HUES48 (cell line): ENCODE results near the gene CRNN.

Source experiments
- H3K27ac ChIP-seq: one replicate; pipeline ENCODE4 v1.7.0; 2013; ENCODE audit warnings: low read depth, low read length, inconsistent platforms
- H3K27me3 ChIP-seq: 2 replicates; pipeline ENCODE4 v1.6.1; 2013; ENCODE audit warnings: mild to moderate bottlenecking, low read length; ENCODE audit not compliant: control insufficient read depth, insufficient read depth
- H3K36me3 ChIP-seq: 2 replicates; pipeline ENCODE4 v1.6.1; 2013; ENCODE audit warnings: low read length; ENCODE audit not compliant: control insufficient read depth, insufficient read depth
- H3K4me1 ChIP-seq: 2 replicates; pipeline ENCODE4 v1.6.1; 2013; ENCODE audit warnings: mild to moderate bottlenecking, low read length; ENCODE audit not compliant: control insufficient read depth, insufficient read depth
- H3K4me3 ChIP-seq: 2 replicates; pipeline ENCODE4 v1.5.1; 2013; ENCODE audit warnings: mild to moderate bottlenecking, low read depth, low read length
- H3K9ac ChIP-seq: 2 replicates; pipeline ENCODE4 v1.6.1; 2013; ENCODE audit warnings: mild to moderate bottlenecking, low read depth, low read length, moderate library complexity
- H3K9me3 ChIP-seq: 2 replicates; pipeline ENCODE4 v1.6.1; 2013; ENCODE audit warnings: low read length; ENCODE audit not compliant: control insufficient read depth, insufficient read depth

The CRNN gene

DNA sequence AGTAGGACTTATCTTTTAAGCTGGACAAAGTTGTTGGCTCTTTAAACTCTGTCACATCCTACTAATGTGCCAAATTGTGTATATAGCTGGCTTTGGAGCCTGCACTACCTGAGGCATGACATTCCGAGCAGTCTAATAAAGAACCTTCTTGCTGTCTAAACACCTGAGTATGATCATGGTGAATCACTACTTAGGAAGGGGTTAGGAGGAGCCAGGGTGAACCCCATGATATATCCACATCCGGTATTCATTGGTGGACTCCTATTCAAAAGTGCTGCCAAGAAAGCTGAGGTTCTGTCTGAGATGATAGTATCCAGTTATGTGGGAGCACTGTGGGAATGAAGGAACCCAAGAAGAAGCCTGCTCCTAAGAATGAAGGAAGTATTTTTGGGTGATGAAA is 27.1 kb downstream of the CRNN start:
- peaks cover 76% of the 10 kb centered on the region for H3K9me3 ChIP-seq

DNA sequence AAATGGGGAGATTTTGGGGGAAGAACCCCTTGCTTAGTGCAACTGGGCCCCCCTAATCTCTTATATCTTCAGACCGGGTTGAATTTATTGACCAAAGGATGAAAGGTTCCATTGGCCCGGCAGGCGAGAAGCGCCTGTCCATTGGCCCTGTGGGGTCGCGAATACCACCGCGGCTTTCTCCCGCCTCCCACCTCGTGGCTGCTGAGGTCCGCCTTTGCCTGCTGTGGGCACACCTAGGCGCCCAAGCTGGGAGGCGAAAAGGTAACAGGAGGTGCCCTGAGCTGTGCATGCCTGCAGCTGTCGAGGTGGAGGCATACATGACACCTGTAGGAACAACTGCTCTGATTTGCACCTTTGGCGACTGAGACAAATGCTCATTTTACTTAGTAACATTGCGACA is 33.1 kb downstream of the CRNN start:
- Histone ChIP-seq H3K4me3 (no peak overlapping the region), H3K27me3 (no peaks in the 10 kb centered on the region), H3K4me1 (no peaks in the 10 kb centered on the region), H3K9me3 (peaks cover 85% of the 10 kb centered on the region), H3K27ac (no peak overlapping the region), H3K9ac (no peak overlapping the region), H3K36me3 (no peaks in the 10 kb centered on the region)

More for the DNA sequence above, 27.1 kb downstream of the CRNN start:
- Histone ChIP-seq H3K9ac (no peak overlapping the region), H3K27me3 (no peaks in the 10 kb centered on the region), H3K27ac (no peak overlapping the region), H3K4me1 (no peaks in the 10 kb centered on the region), H3K4me3 (no peak overlapping the region), H3K36me3 (no peaks in the 10 kb centered on the region)

DNA sequence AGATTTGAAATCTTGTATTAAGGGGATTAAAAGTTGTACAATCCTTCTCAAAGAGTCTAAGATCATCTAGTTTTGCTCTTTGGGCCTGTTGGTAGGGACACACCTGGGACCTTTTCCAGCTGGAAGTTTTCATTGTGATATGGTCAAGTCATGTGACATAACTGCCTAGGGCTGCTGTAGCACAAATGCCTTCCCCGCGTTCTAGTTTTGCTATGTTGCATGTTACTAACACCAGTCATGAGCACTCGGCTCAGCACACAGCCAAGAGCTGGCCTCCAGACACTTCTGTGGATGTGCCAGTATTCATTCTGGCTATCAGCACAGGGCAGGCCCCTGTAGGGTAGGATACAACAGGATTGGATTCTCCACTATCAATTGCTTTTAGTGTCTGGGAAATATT is 39.6 kb downstream of the CRNN start:
- Histone ChIP-seq H3K4me3 (no peak overlapping the region), H3K9ac (no peak overlapping the region), H3K27me3 (no peaks in the 10 kb centered on the region), H3K36me3 (no peaks in the 10 kb centered on the region), H3K27ac (no peak overlapping the region), H3K9me3 (peaks cover 91% of the 10 kb centered on the region), H3K4me1 (no peaks in the 10 kb centered on the region)

DNA sequence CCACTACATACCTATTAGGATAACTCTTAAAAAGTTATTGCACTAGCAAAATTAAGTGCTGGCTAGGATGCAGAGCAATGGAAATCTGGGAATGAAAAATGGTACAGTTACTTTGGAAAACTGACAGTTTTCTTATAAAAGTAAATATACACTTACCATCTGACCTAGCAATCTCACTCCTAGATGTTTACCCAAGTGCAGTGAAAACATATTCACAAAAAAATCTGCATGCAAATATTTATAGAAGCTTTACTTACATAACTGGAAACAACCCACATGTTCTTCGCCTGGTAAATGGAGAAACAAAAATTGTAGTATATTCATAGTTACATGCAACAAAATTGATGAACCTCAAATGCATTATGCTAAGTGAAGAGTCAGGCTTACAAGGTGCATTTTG is 41.4 kb downstream of the CRNN start:
- H3K4me3 ChIP-seq = no peak overlapping the region
- no peak overlapping the region for H3K9ac ChIP-seq
- H3K27ac ChIP-seq = no peak overlapping the region
- H3K27me3 ChIP-seq = no peaks in the 10 kb centered on the region
- no peaks in the 10 kb centered on the region for H3K4me1 ChIP-seq
- H3K36me3 ChIP-seq = no peaks in the 10 kb centered on the region
- H3K9me3 ChIP-seq = peaks cover 91% of the 10 kb centered on the region

DNA sequence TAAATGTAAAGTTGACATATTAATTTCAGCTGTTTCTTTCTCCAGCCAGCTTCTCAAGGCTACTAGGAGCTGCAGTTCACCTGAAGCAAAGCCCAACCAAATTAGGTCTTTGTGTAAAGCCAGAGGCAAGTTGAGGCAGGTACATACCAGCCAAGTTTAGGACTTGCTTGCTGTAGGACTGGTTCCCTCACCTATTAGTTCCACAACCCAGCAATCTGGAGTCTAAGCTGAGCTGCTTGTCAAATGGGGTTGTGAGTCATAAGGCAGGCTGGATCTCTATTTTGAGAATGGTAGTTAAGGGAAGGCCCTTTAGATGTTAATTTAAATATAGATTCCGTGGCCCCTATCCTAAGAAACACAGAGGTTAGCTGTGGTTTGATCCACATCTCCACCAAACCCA is 46.6 kb downstream of the CRNN start:
- Histone ChIP-seq H3K9ac (no peak overlapping the region), H3K4me1 (no peaks in the 10 kb centered on the region), H3K27ac (no peak overlapping the region), H3K27me3 (no peaks in the 10 kb centered on the region), H3K36me3 (no peaks in the 10 kb centered on the region), H3K4me3 (no peak overlapping the region; the same call in 1 of the 2 replicates), H3K9me3 (peaks cover 88% of the 10 kb centered on the region)

DNA sequence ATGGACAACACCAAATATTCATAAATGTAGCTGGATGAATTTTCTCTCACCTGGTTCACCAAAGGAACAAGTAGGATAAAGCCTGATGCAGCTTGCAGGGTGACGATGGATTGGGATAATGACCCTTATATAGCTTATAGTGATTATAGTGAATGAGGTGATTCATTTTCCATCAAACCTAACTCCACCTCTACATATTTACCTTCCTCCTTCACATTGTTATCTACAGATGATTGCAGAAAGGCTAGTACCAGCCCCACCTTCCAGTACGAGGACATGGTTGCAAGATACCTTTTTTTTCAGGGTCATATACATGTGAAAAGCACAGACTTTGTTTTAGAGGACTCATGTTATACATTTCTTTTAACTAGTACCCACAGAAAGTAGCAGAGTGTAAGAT is 54.2 kb downstream of the CRNN start, which contains the start of gene FLG2:
FLG2 (minus strand) TSS at position 101 of the 400 bp plus-strand sequence. CDS start 1,122 bp downstream, outside the sequence.
- Histone ChIP-seq H3K4me1 (no peaks in the 10 kb centered on the region), H3K4me3 (no peak within 1 kb of the TSS), H3K9me3 (peaks cover 90% of the 10 kb centered on the region), H3K27ac (no peak within 1 kb of the TSS), H3K36me3 (no peaks in the 10 kb centered on the region), H3K27me3 (no peaks in the 10 kb centered on the region), H3K9ac (no peak within 1 kb of the TSS)
